RWPE2 (cell line): Measurements from ENCODE around the gene FGF16.

Experiments used
- ATAC-seq: fragments of 200-7000 bp; cut with Tn5 transposase; 3 replicates; pipeline ENCODE4 v1.9.1; 2021; ENCODE audit warnings: low read depth
- DNase-seq: peaks from one replicate; pipeline ENCODE4 v3.0.0-alpha.2; 2020; ENCODE audit warnings: low spot score
- H3K27ac ChIP-seq: fragments of 450-650 bp; 2 replicates; pipeline ENCODE4 v1.5.1; 2017; ENCODE audit warnings: mild to moderate bottlenecking; ENCODE audit not compliant: poor library complexity, severe bottlenecking
- H3K27me3 ChIP-seq: fragments of 250-450 bp; sonication (Bioruptor Pico); 2 replicates; pipeline ENCODE4 v1.5.1; 2021; ENCODE audit warnings: mild to moderate bottlenecking, moderate library complexity; ENCODE audit not compliant: insufficient read depth, poor library complexity, severe bottlenecking
- H3K36me3 ChIP-seq: fragments of 250-450 bp; sonication (Bioruptor Pico); 2 replicates; pipeline ENCODE4 v1.5.1; 2020; ENCODE audit warnings: low read depth, mild to moderate bottlenecking, moderate library complexity
- H3K4me1 ChIP-seq: fragments of 250-450 bp; sonication (Bioruptor Pico); 2 replicates; pipeline ENCODE4 v1.5.1; 2021; ENCODE audit warnings: mild to moderate bottlenecking, moderate library complexity; ENCODE audit not compliant: insufficient read depth, poor library complexity, severe bottlenecking
- H3K4me3 ChIP-seq: fragments of 250-450 bp; sonication (Bioruptor Pico); 2 replicates; pipeline ENCODE4 v1.5.1; 2021; ENCODE audit warnings: mild to moderate bottlenecking, moderate library complexity; ENCODE audit not compliant: severe bottlenecking
- H3K9me3 ChIP-seq: fragments of 250-450 bp; sonication (Bioruptor Pico); 2 replicates; pipeline ENCODE4 v1.5.1; 2021; ENCODE audit warnings: mild to moderate bottlenecking, moderate library complexity; ENCODE audit not compliant: severe bottlenecking
- CTCF ChIP-seq: fragments of 450-650 bp; IDR thresholded peaks from one replicate; pipeline ENCODE4 v1.5.1; 2017; ENCODE audit warnings: mild to moderate bottlenecking, moderate library complexity; ENCODE audit not compliant: poor library complexity, severe bottlenecking

The FGF16 gene

GRCh38 chrX:77428551-77428950, 18.6 kb upstream of the FGF16 start:
- Histone ChIP-seq H3K4me1 (peaks cover 3% of the 10 kb centered on the region), H3K27me3 (no peaks in the 10 kb centered on the region), H3K9me3 (no peaks in the 10 kb centered on the region), H3K4me3 (no peak overlapping the region), H3K36me3 (no peaks in the 10 kb centered on the region), H3K27ac (no peak overlapping the region)
- TF ChIP-seq CTCF = no peak
- no peak for ATAC-seq
- no peak for DNase-seq

GRCh38 chrX:77431227-77431626, 16.0 kb upstream of the FGF16 start:
- ATAC-seq = no peak
- no peaks in the 10 kb centered on the region for H3K27me3 ChIP-seq
- H3K9me3 ChIP-seq = no peaks in the 10 kb centered on the region
- no peaks in the 10 kb centered on the region for H3K36me3 ChIP-seq
- no peak overlapping the region for H3K4me3 ChIP-seq
- no peak for DNase-seq
- H3K27ac ChIP-seq = no peak overlapping the region
- TF ChIP-seq CTCF = no peak
- H3K4me1 ChIP-seq = peaks cover 6% of the 10 kb centered on the region

- no peaks in the 10 kb centered on the region for H3K27me3 ChIP-seq
- no peaks in the 10 kb centered on the region for H3K36me3 ChIP-seq
- no peak for TF ChIP-seq CTCF
- peaks cover 4% of the 10 kb centered on the region for H3K4me1 ChIP-seq
- DNase-seq (no peak), ATAC-seq (no peak)
- no peak overlapping the region for H3K27ac ChIP-seq
- H3K4me3 ChIP-seq = no peak overlapping the region
- H3K9me3 ChIP-seq = no peaks in the 10 kb centered on the region
Measured at GRCh38 chrX:77433001-77433400, 14.2 kb upstream of the FGF16 start.

GRCh38 chrX:77434962-77435361, 12.2 kb upstream of the FGF16 start:
- peak; percentile 71 for ATAC-seq
- Histone ChIP-seq H3K27me3 (no peaks in the 10 kb centered on the region), H3K36me3 (no peaks in the 10 kb centered on the region)

GRCh38 chrX:77436271-77436670, 10.9 kb upstream of the FGF16 start:
- no peak for ATAC-seq
- no peak for DNase-seq
- Histone ChIP-seq H3K27me3 (no peaks in the 10 kb centered on the region), H3K4me1 (peaks cover 4% of the 10 kb centered on the region), H3K9me3 (no peaks in the 10 kb centered on the region), H3K36me3 (no peaks in the 10 kb centered on the region), H3K4me3 (no peak overlapping the region), H3K27ac (peak overlapping the region; percentile 8)
- TF ChIP-seq CTCF = no peak

More at GRCh38 chrX:77434962-77435361, 12.2 kb upstream of the FGF16 start:
- H3K4me3 ChIP-seq = no peak overlapping the region
- TF ChIP-seq CTCF = no peak
- H3K4me1 ChIP-seq = peaks cover 4% of the 10 kb centered on the region
- H3K27ac ChIP-seq = no peak overlapping the region
- DNase-seq = no peak
- no peaks in the 10 kb centered on the region for H3K9me3 ChIP-seq
